SKM-1 treated with dmso at 0.1 percent for 144 hours (cell line): ENCODE data around the gene C11orf91.
"Not testable (repeated sequence)": the region's sequence is repeated elsewhere in the genome, so short reads cannot be mapped to it uniquely, and the experiment has no call there.

ENCODE experiments used
- DNase-seq: peaks from one replicate; lab custom pipeline; 2025; ENCODE audit not compliant: unreplicated experiment; lab: John Stamatoyannopoulos, UW

C11orf91 gene

GRCh38 chr11:33696931-33697638 lies 3.5 kb downstream of the C11orf91 start:
- DNase-seq: no peak

DNA sequence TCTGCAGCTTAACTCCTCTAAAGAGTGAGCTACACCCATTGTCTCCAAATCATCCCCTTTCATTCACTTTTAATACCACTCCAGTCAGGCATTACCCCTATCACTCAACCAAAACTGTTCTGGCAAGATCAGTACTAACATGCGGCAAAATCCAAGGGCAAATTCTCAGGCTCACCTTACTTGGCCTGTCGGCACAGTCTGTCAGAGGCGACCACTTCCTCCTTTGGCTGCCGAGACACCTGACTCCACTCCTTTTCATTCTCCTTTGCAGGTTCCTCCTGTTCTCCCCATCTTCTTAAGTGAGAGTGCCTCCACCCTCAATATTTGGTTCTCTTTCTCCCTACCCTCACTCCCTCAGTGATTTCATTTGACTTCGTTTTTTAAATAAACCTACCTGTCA lies 4.2 kb downstream of the C11orf91 start:
- peak; percentile 11 for DNase-seq

- no peak for DNase-seq
Measured at GRCh38 chr11:33695051-33695566, 5.5 kb downstream of the C11orf91 start.

- peak; percentile 40 for DNase-seq
Measured at GRCh38 chr11:33694346-33695050, 6.1 kb downstream of the C11orf91 start.

GRCh38 chr11:33692541-33692940 lies 8.1 kb downstream of the C11orf91 start:
- DNase-seq: no peak

GRCh38 chr11:33692013-33692504 lies 8.6 kb downstream of the C11orf91 start:
- DNase-seq: no peak

DNA sequence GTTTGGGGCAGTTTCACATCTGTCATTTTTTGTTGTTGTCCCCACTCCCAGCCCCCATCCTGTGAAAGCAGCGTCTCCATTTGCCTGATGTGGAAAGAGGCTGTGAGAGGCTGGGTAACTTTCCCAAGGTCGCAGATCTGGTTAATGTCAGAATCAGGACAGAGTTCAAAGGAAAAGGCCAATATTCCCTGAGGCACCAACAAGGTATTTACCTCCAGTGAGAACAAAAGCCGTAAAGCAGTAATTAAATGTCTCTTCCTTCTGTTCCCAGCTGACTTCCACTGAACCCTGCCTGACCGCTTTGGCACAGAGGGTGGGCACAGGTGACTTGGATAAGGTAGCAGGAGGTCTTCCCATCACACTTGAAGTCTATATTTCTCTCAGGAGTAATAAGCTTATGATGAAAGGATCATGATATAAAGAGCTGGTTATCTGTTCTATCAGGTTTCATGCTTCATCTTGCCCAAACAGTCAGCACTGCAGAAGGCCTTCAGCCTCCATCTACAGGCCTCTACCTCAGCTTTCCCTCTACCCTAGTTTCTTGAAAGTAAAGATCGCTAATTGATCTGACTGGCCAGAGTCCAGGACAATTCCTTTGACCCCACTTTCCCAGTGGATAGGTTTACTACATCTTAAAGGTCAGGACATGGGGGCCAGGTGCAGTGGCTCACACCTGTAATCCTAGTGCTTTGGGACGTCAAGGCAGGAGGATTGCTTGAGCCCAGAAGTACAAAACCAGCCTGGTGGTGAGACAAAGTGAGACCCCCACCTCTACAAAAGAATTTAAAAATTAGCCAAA lies 9.4 kb downstream of the C11orf91 start:
- DNase-seq: no peak

DNA sequence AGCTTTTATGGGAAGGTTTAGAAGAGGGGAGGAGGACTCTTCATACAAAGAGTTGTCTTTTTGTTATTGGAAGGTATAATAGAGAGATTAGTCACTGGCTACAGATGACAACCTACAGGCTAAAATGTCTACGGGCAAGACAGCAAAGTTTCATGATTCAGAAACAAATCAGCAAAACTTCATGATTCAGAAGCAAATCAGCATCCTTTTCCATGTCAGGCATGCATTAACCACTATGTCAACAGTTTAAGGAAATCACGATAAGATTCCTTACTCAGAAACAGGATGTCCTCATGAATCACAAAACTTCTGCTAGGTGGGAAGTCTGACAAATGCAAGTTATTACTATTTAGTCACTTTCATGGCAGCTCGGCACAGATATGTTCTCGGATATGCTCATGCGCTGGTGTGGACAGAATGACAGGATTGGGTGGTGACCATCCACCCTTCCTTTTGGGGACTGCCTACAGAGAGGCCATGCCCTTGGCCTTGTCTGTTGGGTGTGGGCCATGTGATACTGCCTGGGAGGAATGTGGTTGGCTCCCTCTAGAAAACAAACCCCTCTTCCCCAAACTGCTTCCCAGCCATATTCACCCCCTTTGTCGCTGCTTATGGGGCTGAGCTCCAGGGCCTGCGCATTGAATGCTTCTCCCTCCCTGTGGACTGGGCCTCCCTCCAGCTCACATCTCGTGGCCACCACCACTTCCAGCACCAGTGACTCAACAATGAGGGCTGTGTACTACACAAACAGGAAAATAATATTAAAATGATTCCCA lies 10.1 kb downstream of the C11orf91 start:
- DNase-seq: no peak

- no peak for DNase-seq
Measured at GRCh38 chr11:33689501-33689900, 11.1 kb downstream of the C11orf91 start.

- DNase-seq: no peak
Measured at GRCh38 chr11:33689085-33689484, 11.5 kb downstream of the C11orf91 start.

- no peak for DNase-seq
Measured at GRCh38 chr11:33687733-33688479, 12.7 kb downstream of the C11orf91 start.

DNA sequence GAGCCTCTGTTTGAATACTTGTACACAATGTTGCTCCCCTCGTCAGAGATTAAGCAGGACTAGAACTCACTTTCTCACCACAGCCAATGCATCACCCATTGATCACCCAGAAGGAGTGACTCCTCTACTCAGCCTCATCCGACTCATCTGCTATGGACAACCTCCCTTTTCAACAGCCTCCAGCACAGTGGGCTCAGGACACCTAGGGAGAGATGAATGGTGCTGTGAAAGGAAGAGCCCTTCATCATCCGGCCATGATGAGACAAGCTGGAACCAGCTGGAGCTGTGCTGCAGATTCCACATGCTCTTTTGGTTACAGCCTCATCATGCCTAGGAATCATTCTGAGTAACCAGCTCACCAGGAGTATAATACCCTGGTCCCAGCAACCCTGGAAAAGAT lies 15.5 kb downstream of the C11orf91 start:
- DNase-seq: no peak

GRCh38 chr11:33684003-33684706 lies 16.5 kb downstream of the C11orf91 start:
- no peak for DNase-seq

DNA sequence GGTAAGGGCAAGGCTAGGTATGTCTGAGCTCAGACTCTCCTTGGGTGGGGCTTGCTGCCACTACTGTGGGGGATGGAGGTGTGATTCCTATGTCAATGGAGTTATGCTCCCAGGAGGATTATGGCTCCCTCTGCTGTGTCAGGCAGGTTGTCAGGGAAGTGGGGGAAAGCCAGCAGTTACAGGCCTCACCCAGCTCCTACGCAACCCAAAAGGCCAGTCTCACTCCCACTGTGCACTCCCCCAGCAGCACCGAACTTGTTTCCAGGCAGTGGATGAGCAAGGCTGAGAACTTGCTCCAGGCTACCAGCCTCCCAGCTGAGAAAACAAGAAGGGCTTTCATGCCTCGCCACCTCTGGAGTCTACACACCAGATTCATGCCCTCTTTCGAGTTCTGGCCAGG lies 18.2 kb downstream of the C11orf91 start:
- no peak for DNase-seq

DNA sequence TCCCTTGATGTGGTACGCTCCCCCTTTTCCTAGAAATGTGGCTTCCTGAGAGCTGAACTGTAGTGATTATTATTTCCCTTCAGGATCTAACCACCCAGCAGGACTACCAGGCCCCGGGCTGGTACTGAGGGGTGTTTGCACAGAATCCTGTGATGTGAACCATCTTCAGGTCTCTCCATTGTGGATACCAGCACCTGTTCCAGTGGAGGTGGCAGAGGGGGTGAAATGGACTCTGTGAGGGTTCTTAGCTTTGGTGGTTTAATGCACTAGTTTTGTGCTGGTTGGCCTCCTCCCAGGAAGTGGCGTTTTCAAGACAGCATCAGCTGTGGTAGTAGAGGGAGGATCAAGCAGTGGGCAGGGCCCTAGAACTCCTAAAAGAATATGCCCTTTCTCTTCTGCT lies 18.6 kb downstream of the C11orf91 start:
- DNase-seq: no peak

- DNase-seq: not testable (repeated sequence)
Measured at GRCh38 chr11:33678616-33679015, 22.0 kb downstream of the C11orf91 start.

DNA sequence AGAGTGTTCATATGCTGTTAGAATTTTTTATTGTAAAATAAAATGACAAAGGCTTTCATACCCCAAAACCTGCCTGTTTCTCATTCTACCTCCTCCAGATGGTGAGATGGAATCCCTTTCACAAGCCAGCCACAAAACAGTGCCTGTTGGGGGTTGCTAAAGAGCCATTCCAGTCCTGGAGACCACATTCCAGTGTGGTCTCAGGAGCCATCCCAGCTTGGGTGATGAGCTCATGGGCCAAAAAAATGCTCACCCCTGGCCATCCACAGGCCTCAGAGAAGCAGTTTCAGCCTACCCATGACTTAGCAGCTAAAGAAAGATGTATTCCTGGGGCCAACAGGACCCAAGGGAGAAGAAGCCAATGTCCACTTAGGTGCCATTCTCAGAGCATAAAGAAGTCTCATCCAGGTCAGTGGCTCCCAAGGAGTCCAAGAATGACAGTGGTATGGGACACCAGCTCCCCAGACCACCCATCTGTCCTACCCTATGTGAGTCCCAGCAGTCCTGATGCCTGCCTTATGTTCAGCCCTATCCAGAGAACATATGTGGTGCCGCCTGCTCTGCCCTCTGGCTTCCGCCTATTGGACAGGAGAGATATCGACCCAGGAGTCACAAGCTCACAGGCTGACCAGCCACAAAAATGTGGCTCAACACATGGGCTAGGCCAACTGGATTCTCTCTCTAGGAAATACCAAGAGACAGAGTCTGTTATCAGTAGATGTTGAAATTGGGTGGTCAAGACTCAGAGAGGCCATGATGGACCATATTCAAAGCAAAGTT lies 26.4 kb downstream of the C11orf91 start:
- no peak for DNase-seq

DNA sequence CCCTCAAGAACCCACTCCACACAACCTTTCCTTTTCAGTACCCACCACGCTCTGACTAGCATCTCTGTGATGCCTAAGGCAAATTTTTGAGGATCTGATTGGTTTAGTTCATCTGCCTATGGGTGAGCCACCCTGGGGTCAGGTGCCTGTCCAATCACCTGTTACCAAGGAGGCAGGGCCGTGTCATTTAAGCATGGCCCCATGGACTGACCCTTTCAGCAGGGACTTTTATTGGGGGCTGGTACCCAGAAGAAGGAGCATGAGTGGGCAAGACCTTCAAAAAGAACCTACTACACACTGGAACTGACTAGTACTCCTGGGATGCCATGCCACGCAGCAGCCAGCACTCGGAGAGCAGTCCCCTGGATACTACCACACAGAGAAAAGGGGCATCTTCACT lies 28.4 kb downstream of the C11orf91 start:
- no peak for DNase-seq
